ENCODE data around the gene GAL3ST3.

The GAL3ST3 gene

GRCh38 chr11:66039765-66040164, 9.2 kb downstream of the GAL3ST3 start:
- H3K27me3 ChIP-seq = peaks cover 7% of the 10 kb centered on the region
- no peaks in the 10 kb centered on the region for H3K36me3 ChIP-seq
- no peaks in the 10 kb centered on the region for H3K9me3 ChIP-seq
- H3K4me3 ChIP-seq (ENCODE audit: low read depth in 1 of 2, low read length in 1 of 2) = no peak overlapping the region
- TF ChIP-seq, protein P1, sequence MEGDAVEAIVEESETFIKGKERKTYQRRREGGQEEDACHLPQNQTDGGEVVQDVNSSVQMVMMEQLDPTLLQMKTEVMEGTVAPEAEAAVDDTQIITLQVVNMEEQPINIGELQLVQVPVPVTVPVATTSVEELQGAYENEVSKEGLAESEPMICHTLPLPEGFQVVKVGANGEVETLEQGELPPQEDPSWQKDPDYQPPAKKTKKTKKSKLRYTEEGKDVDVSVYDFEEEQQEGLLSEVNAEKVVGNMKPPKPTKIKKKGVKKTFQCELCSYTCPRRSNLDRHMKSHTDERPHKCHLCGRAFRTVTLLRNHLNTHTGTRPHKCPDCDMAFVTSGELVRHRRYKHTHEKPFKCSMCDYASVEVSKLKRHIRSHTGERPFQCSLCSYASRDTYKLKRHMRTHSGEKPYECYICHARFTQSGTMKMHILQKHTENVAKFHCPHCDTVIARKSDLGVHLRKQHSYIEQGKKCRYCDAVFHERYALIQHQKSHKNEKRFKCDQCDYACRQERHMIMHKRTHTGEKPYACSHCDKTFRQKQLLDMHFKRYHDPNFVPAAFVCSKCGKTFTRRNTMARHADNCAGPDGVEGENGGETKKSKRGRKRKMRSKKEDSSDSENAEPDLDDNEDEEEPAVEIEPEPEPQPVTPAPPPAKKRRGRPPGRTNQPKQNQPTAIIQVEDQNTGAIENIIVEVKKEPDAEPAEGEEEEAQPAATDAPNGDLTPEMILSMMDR (IDR thresholded peaks at IDR 0.05) = no peak
- no peak overlapping the region for H3K27ac ChIP-seq
- H3K4me1 ChIP-seq (ENCODE audit: control insufficient read depth in 1 of 2, insufficient read depth in 1 of 2, low read depth in 1 of 2, low read length in 1 of 2) = no peaks in the 10 kb centered on the region

- H3K4me1 ChIP-seq (ENCODE audit: control insufficient read depth in 1 of 2, insufficient read depth in 1 of 2, low read depth in 1 of 2, low read length in 1 of 2) = no peaks in the 10 kb centered on the region
- H3K4me3 ChIP-seq (ENCODE audit: low read depth in 1 of 2, low read length in 1 of 2) = no peak overlapping the region
- H3K36me3 ChIP-seq = no peaks in the 10 kb centered on the region
- TF ChIP-seq, protein P1 (IDR thresholded peaks at IDR 0.05) = no peak
- H3K27ac ChIP-seq = no peak overlapping the region
- peaks cover 11% of the 10 kb centered on the region for H3K27me3 ChIP-seq
- no peaks in the 10 kb centered on the region for H3K9me3 ChIP-seq
These were observed 11.6 kb downstream of the GAL3ST3 start for GRCh38 chr11:66037327-66037726.

- no peaks in the 10 kb centered on the region for H3K4me1 ChIP-seq (ENCODE audit: control insufficient read depth in 1 of 2, insufficient read depth in 1 of 2, low read depth in 1 of 2, low read length in 1 of 2)
- H3K9me3 ChIP-seq = no peaks in the 10 kb centered on the region
- peaks cover 11% of the 10 kb centered on the region for H3K27me3 ChIP-seq
- TF ChIP-seq, protein P1 (IDR thresholded peaks at IDR 0.05) = no peak
- H3K36me3 ChIP-seq = no peaks in the 10 kb centered on the region
- no peak overlapping the region for H3K27ac ChIP-seq
- no peak overlapping the region for H3K4me3 ChIP-seq (ENCODE audit: low read depth in 1 of 2, low read length in 1 of 2)
These were observed 12.6 kb downstream of the GAL3ST3 start for GRCh38 chr11:66036334-66036710.

DNA sequence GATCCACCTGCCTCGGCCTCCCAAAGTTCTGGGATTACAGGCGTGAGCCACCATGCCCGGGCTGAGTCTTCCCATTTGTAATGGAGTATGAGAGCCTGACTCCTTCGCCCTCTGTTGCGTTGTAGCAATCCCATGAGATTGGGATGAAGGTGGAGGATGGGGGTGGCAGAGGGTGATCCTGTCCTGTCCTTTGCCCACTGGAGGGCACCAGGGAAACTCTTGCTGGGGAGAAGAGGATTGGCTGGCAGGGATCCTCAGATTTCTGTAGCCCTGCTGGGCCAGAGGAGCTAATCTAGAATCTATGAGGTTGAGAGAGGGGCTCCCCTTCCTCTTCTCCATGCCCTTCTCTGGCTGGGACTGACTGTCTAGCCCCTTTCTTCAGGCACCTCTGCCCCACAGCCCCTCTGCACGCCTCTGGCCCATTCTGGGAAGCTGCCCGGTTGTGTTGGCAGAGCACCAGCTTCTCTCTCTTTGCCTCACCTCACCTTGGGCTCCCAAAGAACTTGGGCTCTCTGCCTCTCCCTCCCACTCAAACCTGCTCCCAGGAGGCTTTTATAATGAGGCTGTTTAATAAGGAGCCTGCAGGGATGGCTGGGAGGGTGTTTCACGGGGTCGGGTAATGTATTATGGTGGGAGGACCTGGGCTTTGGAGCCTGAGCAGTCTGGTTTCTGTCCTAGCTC, 13.2 kb downstream of the GAL3ST3 start:
- Histone ChIP-seq H3K4me3 (ENCODE audit: low read depth in 1 of 2, low read length in 1 of 2) (no peak overlapping the region), H3K27ac (no peak overlapping the region), H3K9me3 (no peaks in the 10 kb centered on the region), H3K36me3 (no peaks in the 10 kb centered on the region), H3K4me1 (ENCODE audit: control insufficient read depth in 1 of 2, insufficient read depth in 1 of 2, low read depth in 1 of 2, low read length in 1 of 2) (no peaks in the 10 kb centered on the region), H3K27me3 (peaks cover 11% of the 10 kb centered on the region)
- TF ChIP-seq, protein P1 (IDR thresholded peaks at IDR 0.05) = no peak

DNA sequence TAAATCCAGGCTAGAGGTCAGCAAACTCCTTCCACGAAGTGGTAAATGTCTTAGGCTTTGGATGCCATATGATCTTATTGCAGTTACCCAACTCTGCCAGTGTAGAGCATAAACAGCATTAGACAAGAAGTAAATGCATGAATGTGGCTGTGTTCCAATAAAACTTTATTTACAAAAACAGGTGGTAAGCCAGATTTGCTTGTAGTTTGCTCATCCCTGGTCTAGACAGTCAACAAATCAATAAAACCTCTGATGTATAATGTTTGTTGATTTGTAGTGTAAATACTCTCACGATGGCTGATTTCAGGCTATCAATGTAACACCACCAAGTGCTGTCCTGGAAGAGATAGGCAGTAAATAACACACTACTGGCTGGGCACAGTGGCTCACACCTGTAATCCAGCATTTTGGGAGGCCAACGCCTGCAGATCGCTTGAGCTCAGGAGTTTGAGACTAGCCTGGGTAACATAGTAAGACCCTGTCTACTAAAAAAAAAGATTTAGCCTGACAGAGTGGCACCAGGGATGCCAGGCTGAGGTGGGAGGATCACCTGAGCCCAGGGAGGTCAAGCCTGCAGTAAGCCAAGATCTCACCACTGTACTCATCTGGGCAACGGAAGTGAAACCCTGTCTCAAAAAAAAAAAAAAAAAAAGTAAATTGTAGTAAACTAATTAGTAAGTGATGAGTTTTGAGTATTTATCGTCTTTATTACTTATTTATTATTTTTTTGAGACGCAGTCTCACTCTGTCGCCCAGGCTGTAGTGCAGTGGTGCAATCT, 15.8 kb downstream of the GAL3ST3 start:
- no peak overlapping the region for H3K27ac ChIP-seq
- H3K4me3 ChIP-seq (ENCODE audit: low read depth in 1 of 2, low read length in 1 of 2) = no peak overlapping the region
- H3K27me3 ChIP-seq = peaks cover 16% of the 10 kb centered on the region
- no peaks in the 10 kb centered on the region for H3K36me3 ChIP-seq
- TF ChIP-seq, protein P1 (IDR thresholded peaks at IDR 0.05) = no peak
- H3K9me3 ChIP-seq = no peaks in the 10 kb centered on the region
- no peaks in the 10 kb centered on the region for H3K4me1 ChIP-seq (ENCODE audit: control insufficient read depth in 1 of 2, insufficient read depth in 1 of 2, low read depth in 1 of 2, low read length in 1 of 2)
